Mucosa of descending colon (tissue), 3 donors: ENCODE data around the gene SH3PXD2A. TPM values are rescaled to one million over a fixed set of nuclear protein-coding genes. Genes with fewer than 3 reads are reported as not detected.
A peak's percentile ranks its signal among the peaks of the same experiment; 100 is the strongest.

Experiments
- ATAC-seq: fragments of 200-7000 bp; cut with Tn5 transposase; one replicate; pipeline ENCODE4 v1.9.1; 2020; ENCODE audit warnings: mild to moderate bottlenecking, moderate library complexity
- DNase-seq, 3 donors: peaks; one replicate each; pipeline ENCODE4 v3.0.0-alpha.2; 2020
- H3K36me3 ChIP-seq: fragments of 200-600 bp; one replicate; pipeline ENCODE4 v1.8.0; 2021; ENCODE audit warnings: low read depth, mild to moderate bottlenecking
- H3K4me1 ChIP-seq: fragments of 200-600 bp; one replicate; pipeline ENCODE4 v1.8.0; 2021; ENCODE audit warnings: low read depth, mild to moderate bottlenecking
- H3K4me3 ChIP-seq: fragments of 200-600 bp; one replicate; pipeline ENCODE4 v1.8.0; 2021; ENCODE audit warnings: mild to moderate bottlenecking
- H3K9me3 ChIP-seq: fragments of 200-600 bp; one replicate; pipeline ENCODE4 v1.8.0; 2021; ENCODE audit warnings: mild to moderate bottlenecking
- CTCF ChIP-seq: fragments of 200-600 bp; IDR thresholded peaks from one replicate; pipeline ENCODE4 v1.8.0; 2022; ENCODE audit warnings: antibody characterized with exemption, mild to moderate bottlenecking
- intact Hi-C, 2 donors: fragments of 100-400 bp; cut with DNase I in 1 of 2; cut with micrococcal nuclease in 1 of 2; formaldehyde crosslinking; loops; one replicate each; pipeline versions ENCODE4 v1.11.0 to v1.11.1; 2022; cut with DNase I, micrococcal nuclease
- total RNA-seq, 3 donors: library from RNA; stranded (reverse); fragmentation: NEBNext Ultra II Directional in 2 of 3; extraction: Animal tissue kit (Norgen Biotek cat#: 25700) in 2 of 3; gene quantifications; one replicate each; pipeline versions ENCODE4 v1.2.1 to v1.2.4, GENCODE V29; 2021 to 2023
- donor health status: DM: no; HTN: no; CAD: no; lungs with moderate emphysema.
- donor health status: DM: no; HTN: no; CAD: no.
- donor health status: DM: no; HTN: yes; CAD: no.

Gene SH3PXD2A
- total RNA-seq, 3 donors from 2014 or later: 46.1 to 91.4 (median 60.6) TPM

- ATAC-seq (no peak), DNase-seq (no peak)
- H3K4me3 ChIP-seq: no peak overlapping the region
- H3K4me1 ChIP-seq: peaks cover 3% of the 10 kb centered on the region
- H3K9me3 ChIP-seq: no peaks in the 10 kb centered on the region
- peaks cover 4% of the 10 kb centered on the region for H3K36me3 ChIP-seq
- intact Hi-C loops: no loop called here
- TF ChIP-seq CTCF: no peak
Observed at GRCh38 chr10:103766751-103767505, 88.4 kb downstream of the SH3PXD2A start.

GRCh38 chr10:103765981-103766380, 89.4 kb downstream of the SH3PXD2A start:
- ATAC-seq (peak; percentile 41), DNase-seq (peak in 2 of 3 donors; percentile 61 to 80)

GRCh38 chr10:103765168-103765567, 90.2 kb downstream of the SH3PXD2A start:
- intact Hi-C loops: no loop called here
- peak; percentile 23 for ATAC-seq
- Histone ChIP-seq H3K36me3 (peaks cover 4% of the 10 kb centered on the region), H3K4me1 (peaks cover 6% of the 10 kb centered on the region), H3K9me3 (no peaks in the 10 kb centered on the region), H3K4me3 (no peak overlapping the region)
- no peak for DNase-seq
- no peak for TF ChIP-seq CTCF

More at GRCh38 chr10:103765981-103766380, 89.4 kb downstream of the SH3PXD2A start:
- H3K36me3 ChIP-seq: peaks cover 4% of the 10 kb centered on the region
- H3K4me3 ChIP-seq: no peak overlapping the region
- no peak for TF ChIP-seq CTCF
- H3K9me3 ChIP-seq: no peaks in the 10 kb centered on the region
- peaks cover 1% of the 10 kb centered on the region for H3K4me1 ChIP-seq
- intact Hi-C loops: no loop called here

GRCh38 chr10:103764296-103765088, 90.9 kb downstream of the SH3PXD2A start:
- Histone ChIP-seq H3K4me3 (no peak overlapping the region), H3K9me3 (no peaks in the 10 kb centered on the region), H3K36me3 (peaks cover 4% of the 10 kb centered on the region), H3K4me1 (peaks cover 12% of the 10 kb centered on the region)
- ATAC-seq: no peak
- intact Hi-C loops: no loop called here
- no peak for TF ChIP-seq CTCF
- DNase-seq: no peak

- intact Hi-C loops: no loop called here
- no peak overlapping the region for H3K4me3 ChIP-seq
- peaks cover 21% of the 10 kb centered on the region for H3K4me1 ChIP-seq
- peak; percentile 37 for ATAC-seq
- peak in 1 of 3 donors; percentile 40 for DNase-seq
- H3K36me3 ChIP-seq: peaks cover 4% of the 10 kb centered on the region
- TF ChIP-seq CTCF: no peak
- no peaks in the 10 kb centered on the region for H3K9me3 ChIP-seq
Observed at GRCh38 chr10:103763374-103764202, 91.8 kb downstream of the SH3PXD2A start.
